DND-41 (cell line): Measurements from ENCODE around the gene ZNF789.

Source experiments
- EZH2 ChIP-seq: IDR thresholded peaks from 3 replicates; pipeline ENCODE4 v1.6.1; 2012; ENCODE audit warnings: borderline replicate concordance, low read depth, mild to moderate bottlenecking, moderate library complexity, low read length, inconsistent platforms; ENCODE audit not compliant: severe bottlenecking
- TF ChIP-seq, protein P1 (sequence below): IDR thresholded peaks from 2 replicates; pipeline ENCODE4 v1.5.1; 2012; ENCODE audit warnings: borderline replicate concordance, low read length, moderate library complexity, mild to moderate bottlenecking; ENCODE audit not compliant: poor library complexity, severe bottlenecking; ENCODE audit errors: extremely low read depth

DNA sequence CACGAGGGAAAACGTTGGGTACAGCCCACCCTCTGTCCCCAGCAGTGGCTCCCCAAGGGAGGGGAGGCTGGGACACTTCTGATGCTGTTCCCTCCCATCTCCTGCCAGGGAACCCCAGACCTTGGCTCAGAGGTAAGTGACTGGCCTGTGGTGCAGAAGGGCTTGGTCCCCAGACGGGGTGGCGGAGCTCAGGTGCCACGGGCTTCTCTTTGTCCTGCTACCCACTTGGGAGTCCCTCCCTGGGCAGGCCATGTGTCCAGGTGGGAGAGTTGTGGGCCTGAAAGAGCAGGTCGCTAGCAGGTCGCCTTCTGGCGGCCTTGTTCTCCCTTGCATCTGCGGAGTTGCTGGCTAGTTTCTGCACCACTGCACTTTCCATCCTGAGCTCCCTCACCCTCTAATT, 16.8 kb upstream of the ZNF789 start:
- TF ChIP-seq, protein P1, sequence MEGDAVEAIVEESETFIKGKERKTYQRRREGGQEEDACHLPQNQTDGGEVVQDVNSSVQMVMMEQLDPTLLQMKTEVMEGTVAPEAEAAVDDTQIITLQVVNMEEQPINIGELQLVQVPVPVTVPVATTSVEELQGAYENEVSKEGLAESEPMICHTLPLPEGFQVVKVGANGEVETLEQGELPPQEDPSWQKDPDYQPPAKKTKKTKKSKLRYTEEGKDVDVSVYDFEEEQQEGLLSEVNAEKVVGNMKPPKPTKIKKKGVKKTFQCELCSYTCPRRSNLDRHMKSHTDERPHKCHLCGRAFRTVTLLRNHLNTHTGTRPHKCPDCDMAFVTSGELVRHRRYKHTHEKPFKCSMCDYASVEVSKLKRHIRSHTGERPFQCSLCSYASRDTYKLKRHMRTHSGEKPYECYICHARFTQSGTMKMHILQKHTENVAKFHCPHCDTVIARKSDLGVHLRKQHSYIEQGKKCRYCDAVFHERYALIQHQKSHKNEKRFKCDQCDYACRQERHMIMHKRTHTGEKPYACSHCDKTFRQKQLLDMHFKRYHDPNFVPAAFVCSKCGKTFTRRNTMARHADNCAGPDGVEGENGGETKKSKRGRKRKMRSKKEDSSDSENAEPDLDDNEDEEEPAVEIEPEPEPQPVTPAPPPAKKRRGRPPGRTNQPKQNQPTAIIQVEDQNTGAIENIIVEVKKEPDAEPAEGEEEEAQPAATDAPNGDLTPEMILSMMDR, result no peak
- no peak for TF ChIP-seq EZH2
